GM18502 (cell line): ENCODE results near the gene RCAN2.
"Not testable (repeated sequence)": the region's sequence is repeated elsewhere in the genome, so short reads cannot be mapped to it uniquely, and the experiment has no call there.

Experiments
- ATAC-seq: cut with Tn5 transposase; IDR thresholded peaks from one replicate; pipeline ENCODE4 v1.9.1; 2021; ENCODE audit warnings: mild to moderate bottlenecking; ENCODE audit not compliant: unreplicated experiment, poor library complexity

Gene RCAN2

GRCh38 chr6:46444772-46445454 lies 46.3 kb downstream of the RCAN2 start:
- ATAC-seq, result no peak

- no peak for ATAC-seq
These were observed 47.6 kb downstream of the RCAN2 start for GRCh38 chr6:46443623-46444022.

- no peak for ATAC-seq
These were observed 50.6 kb downstream of the RCAN2 start for GRCh38 chr6:46440641-46441040.

GRCh38 chr6:46440141-46440540 lies 51.1 kb downstream of the RCAN2 start:
- no peak for ATAC-seq

- ATAC-seq, result no peak
These were observed 53.0 kb downstream of the RCAN2 start for GRCh38 chr6:46438245-46438644.

GRCh38 chr6:46437671-46438221 lies 53.5 kb downstream of the RCAN2 start:
- no peak for ATAC-seq

GRCh38 chr6:46422619-46423018 lies 68.6 kb downstream of the RCAN2 start:
- no peak for ATAC-seq

GRCh38 chr6:46421939-46422338 lies 69.3 kb downstream of the RCAN2 start:
- ATAC-seq, result no peak

GRCh38 chr6:46420921-46421638 lies 70.2 kb downstream of the RCAN2 start:
- no peak for ATAC-seq

- no peak for ATAC-seq
These were observed 71.7 kb downstream of the RCAN2 start for GRCh38 chr6:46419576-46420002.

GRCh38 chr6:46414398-46414797 lies 76.9 kb downstream of the RCAN2 start:
- ATAC-seq, result no peak

- no peak for ATAC-seq
These were observed 78.6 kb downstream of the RCAN2 start for GRCh38 chr6:46412662-46413061.

- no peak for ATAC-seq
These were observed 79.6 kb downstream of the RCAN2 start for GRCh38 chr6:46411456-46412197.

GRCh38 chr6:46410334-46410953 lies 80.8 kb downstream of the RCAN2 start:
- no peak for ATAC-seq

- ATAC-seq, result no peak
These were observed 83.3 kb downstream of the RCAN2 start for GRCh38 chr6:46407776-46408530.

- no peak for ATAC-seq
These were observed 84.0 kb downstream of the RCAN2 start for GRCh38 chr6:46407246-46407645.

- not testable (repeated sequence) for ATAC-seq
These were observed 85.5 kb downstream of the RCAN2 start for GRCh38 chr6:46405620-46406180.

GRCh38 chr6:46400898-46401297 lies 90.4 kb downstream of the RCAN2 start:
- no peak for ATAC-seq

- no peak for ATAC-seq
These were observed 95.7 kb downstream of the RCAN2 start for GRCh38 chr6:46395530-46395929.
